Fibroblast of peridontal ligament (primary cell): ENCODE data around the gene SNX10.

Experiments
- DNase-seq: peaks from one replicate; pipeline ENCODE4 v3.0.0-alpha.2; 2010; ENCODE audit errors: extremely low read depth

SNX10 gene

DNA sequence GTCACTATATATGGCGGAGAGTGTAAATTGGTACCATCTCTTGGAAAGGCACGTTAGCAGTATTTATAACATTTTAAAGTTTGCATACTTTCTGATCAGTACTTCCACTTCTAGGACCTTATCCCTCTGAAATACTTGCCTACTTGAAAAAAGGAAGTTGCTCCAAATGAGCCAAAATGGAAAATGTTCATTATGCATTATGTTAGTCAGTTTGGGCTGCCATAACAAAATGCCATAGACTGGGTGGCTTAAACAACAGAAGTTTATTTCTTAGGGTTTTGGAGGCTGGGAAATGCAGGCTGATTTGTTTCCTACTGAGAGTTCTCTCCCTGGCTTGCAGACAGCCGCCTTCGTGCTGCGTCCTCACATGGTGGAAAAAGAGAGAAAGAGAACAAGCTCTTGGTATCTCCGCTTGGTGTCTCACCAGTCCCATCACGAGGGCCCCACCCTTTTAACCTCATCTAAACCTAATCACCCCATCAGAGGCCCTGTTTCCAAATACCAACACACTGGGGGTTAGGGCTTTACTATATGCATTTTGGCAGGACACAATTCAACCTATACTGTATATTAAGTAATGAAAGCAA is 6.9 kb downstream of the SNX10 start:
- DNase-seq = no peak

GRCh38 chr7:26305090-26305868 is 13.6 kb downstream of the SNX10 start:
- no peak for DNase-seq

GRCh38 chr7:26305869-26306665 is 14.4 kb downstream of the SNX10 start:
- no peak for DNase-seq

- DNase-seq = no peak
These were observed 15.1 kb downstream of the SNX10 start for GRCh38 chr7:26306790-26307189.

- no peak for DNase-seq
These were observed 15.6 kb downstream of the SNX10 start for GRCh38 chr7:26307226-26307625.

DNA sequence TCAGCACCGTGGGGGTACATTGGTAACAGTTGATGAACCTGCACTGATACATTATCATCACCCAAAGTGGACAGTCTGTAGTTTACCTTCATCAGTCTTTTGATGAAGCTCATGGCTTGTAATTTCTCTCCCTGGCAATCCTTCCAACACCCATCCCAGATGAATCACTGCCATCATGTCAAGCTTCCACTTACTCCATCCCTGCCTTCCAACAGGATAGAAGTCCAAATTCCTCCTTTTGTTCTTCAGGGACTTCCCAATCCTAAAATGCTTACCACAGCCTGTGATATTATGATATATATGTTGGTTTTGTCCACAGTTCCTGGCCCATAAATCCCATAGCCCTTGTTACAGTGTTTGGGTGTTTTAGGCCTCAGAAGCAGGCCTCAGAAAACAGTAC is 16.1 kb downstream of the SNX10 start:
- DNase-seq = no peak

DNA sequence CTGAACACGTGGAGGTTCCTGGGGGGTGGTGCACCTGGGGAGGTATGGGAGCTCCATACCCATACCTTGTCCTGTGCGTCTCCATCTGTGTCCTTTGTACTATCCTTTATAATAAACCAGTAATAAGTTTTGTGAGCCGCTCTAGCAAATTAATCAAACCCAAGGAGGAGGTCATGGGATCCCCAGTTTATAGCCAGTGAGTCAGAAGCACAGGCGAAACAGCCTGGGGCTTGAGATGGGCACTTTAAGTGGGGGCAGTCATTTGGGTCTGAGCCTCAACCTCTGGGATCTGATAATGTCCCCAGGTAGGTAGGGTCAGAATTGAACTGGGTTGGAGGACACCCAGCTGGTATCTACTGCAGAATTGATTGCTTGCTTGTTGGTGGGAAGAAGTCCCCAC is 16.9 kb downstream of the SNX10 start:
- DNase-seq = no peak

- DNase-seq = no peak
These were observed 17.4 kb downstream of the SNX10 start for GRCh38 chr7:26309089-26309488.

GRCh38 chr7:26311798-26312197 is 20.1 kb downstream of the SNX10 start:
- no peak for DNase-seq

GRCh38 chr7:26317211-26317610 is 25.5 kb downstream of the SNX10 start:
- DNase-seq = no peak

GRCh38 chr7:26318921-26319320 is 27.3 kb downstream of the SNX10 start:
- no peak for DNase-seq

DNA sequence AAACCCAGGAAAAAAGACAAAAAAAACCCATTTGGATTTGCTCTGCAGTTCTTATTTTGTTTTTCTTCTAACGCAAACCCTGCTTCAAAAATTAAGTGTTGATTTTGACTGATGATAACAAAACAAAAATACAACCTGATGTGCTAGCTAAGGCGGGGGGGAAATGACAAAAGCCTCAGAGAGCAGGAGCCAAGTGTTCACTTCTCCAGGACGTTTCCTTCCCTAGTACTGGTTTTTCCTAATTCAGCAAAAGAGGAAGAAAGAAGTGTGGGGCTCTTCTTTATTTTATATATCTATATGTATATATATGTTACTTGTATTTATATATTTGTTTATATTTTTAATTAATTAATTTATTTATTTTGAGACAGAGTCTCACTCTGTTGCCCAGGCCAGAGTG is 28.0 kb downstream of the SNX10 start:
- DNase-seq = no peak

DNA sequence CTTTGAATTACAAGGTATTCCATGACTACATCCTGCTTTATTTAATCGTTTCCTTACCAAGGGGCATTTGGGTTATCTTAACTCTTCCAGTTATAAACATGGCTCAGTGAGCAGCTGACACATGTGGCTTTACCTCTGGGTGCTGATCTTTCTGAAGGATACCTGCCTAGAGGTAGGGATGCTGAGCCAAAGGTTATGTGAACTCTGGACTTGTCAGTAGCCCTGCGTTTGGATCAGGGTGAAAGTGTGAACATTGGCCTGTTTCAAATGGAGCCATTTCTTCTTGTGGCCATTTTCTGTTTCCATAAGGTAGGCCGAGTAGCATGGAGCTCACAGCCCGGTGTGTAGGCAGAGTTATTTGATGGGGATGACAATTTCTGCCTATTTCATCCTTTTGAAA is 29.2 kb downstream of the SNX10 start:
- DNase-seq = no peak

- no peak for DNase-seq
These were observed 29.8 kb downstream of the SNX10 start for GRCh38 chr7:26321435-26321834.

- no peak for DNase-seq
These were observed 34.5 kb downstream of the SNX10 start for GRCh38 chr7:26326211-26326610.

DNA sequence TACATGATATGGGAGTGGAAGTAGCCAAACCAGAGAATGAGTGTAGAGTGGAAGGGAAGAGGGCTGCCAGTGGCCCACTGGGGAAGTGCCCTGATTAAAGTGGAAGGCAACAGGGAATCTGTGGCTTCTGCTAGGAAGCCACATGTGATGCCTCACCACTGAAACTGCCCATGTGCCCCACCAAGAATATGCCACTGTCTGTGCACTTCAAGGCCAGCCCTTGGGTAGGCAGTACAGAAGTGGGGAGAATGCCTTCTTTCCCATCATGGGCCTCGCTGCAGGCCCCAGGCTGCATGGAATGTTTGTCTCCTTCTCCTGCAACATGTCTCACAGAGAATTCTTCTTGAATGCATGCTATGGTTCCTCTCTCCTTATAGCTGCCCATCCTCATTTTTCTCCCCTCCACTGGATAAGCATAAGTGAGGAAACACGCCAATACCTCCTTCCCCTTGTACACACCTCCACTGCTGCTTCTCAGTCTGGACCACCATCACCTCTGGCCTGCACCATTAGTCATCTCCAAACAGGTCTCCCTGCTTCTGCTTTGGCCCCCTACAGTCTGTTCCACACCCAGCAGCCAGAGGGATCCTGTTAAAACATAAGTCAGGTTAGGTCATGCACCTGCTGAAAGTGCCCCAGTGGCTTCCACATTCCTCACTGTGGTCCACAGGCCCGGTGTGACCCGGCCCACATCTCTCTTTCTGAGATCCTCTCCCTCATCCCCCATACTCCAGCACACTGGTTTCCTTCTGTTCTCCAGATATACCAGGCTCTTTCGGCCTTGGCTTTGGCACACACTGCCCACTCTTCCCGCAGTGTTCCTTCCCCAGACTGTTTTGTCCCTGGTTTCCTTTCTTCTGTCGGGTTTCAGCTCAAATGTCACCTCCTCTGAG is 37.1 kb downstream of the SNX10 start:
- no peak for DNase-seq

DNA sequence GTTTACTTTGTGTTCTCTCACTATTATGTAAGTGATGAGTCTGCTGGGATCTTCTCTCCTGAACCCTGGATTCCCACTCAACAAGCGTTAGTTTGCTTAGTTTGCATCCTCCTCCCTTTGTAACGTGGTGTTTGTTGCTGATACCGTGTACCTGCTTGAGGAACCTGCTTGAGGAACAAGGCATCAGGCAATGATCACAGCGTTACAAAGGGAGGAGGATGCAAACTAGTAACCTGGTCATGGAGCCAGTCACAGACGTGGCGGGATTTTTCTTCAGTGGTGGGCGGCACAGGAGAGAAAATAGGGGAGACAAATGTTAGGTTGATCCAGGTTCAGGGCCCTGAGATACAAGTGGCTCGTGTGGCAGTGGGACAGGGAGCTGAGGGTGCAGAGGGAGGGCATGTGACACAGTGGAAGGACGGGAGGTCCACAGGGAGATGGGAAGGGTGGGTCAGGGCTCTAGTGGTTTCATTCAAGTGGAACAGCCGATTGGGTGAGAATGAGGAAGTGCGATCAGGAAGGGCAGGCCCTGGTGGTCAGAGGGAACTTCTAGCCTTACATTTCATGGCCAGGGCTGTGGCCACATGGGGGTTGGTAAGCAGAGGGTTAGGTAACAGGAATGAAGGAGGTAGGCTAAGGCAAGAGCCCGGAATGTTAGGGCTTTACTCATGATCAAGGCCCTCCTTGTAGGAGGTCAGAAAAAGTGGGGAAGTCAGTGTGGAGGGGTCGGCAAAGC is 38.0 kb downstream of the SNX10 start:
- DNase-seq = no peak

DNA sequence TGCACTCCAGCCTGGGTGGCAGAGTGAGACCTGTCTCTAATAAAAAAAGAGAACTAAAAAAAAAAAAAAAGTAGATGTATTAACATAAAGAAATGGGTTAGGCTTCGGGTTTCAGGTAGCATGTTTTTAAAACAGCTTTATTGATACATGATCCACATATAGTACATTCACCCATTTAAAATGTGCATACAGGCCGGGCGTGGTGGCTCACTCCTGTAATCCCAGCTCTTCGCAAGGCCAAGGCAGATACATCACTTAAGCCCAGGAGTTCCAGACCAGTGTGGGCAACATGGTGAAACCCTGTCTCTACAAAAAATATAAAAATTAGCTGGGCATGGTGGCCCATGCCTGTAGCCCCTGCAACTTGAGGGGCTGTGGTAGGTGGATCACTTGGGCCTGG is 39.5 kb downstream of the SNX10 start:
- no peak for DNase-seq

DNA sequence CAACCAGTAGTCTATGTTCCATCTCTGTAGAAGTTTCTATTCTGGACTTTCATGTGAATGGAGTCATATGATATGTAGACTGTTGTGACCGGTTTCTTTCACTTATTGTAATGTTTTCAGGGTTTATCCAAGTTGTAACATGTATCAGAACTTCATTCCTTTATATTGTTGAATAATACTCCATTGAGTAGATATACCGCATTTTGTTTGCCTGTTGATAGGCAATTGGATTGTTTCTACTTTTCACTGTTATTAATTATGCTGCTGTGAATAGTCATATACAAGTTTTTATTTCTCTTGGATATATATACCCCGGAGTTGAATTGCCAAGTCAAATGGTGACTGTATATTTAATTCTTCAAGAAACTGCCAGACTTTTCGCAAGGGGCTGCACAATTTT is 40.1 kb downstream of the SNX10 start:
- DNase-seq = no peak

- DNase-seq = no peak
These were observed 41.0 kb downstream of the SNX10 start for GRCh38 chr7:26332698-26333097.

- DNase-seq = no peak
These were observed 42.7 kb downstream of the SNX10 start for GRCh38 chr7:26334166-26334859.
